ENCODE data around the gene MAP1S. TPM values are rescaled to one million over a fixed set of nuclear protein-coding genes. Genes with fewer than 3 reads are reported as not detected.
A peak's percentile ranks its signal among the peaks of the same experiment; 100 is the strongest.
"Not testable (repeated sequence)": the region's sequence is repeated elsewhere in the genome, so short reads cannot be mapped to it uniquely, and the experiment has no call there.

Gene MAP1S
- total RNA-seq, 2 experiments from 2014 or later = 61.0 to 62.2 TPM

- peaks cover 26% of the 10 kb centered on the region for H3K36me3 Mint-ChIP-seq
- H3K4me3 Mint-ChIP-seq = no peak overlapping the region
- no peak for DNase-seq
- H3K27me3 Mint-ChIP-seq = no peaks in the 10 kb centered on the region
- H3K9me3 Mint-ChIP-seq = no peaks in the 10 kb centered on the region
- H3K4me1 Mint-ChIP-seq = peaks cover 19% of the 10 kb centered on the region
- peak overlapping the region; percentile 38 for H3K27ac Mint-ChIP-seq
Measured at GRCh38 chr19:17778968-17779929, 60.0 kb downstream of the MAP1S start.

GRCh38 chr19:17780781-17781180, 61.5 kb downstream of the MAP1S start:
- H3K27ac Mint-ChIP-seq = no peak overlapping the region
- no peak for DNase-seq
- H3K9me3 Mint-ChIP-seq = no peaks in the 10 kb centered on the region
- peaks cover 15% of the 10 kb centered on the region for H3K4me1 Mint-ChIP-seq
- H3K27me3 Mint-ChIP-seq = no peaks in the 10 kb centered on the region
- H3K36me3 Mint-ChIP-seq = peaks cover 24% of the 10 kb centered on the region
- no peak overlapping the region for H3K4me3 Mint-ChIP-seq

GRCh38 chr19:17783721-17784120, 64.4 kb downstream of the MAP1S start:
- not testable (repeated sequence) for H3K27me3 Mint-ChIP-seq, H3K4me1 Mint-ChIP-seq, DNase-seq, H3K4me3 Mint-ChIP-seq, H3K9me3 Mint-ChIP-seq, H3K27ac Mint-ChIP-seq
- peaks cover 28% of the 10 kb centered on the region for H3K36me3 Mint-ChIP-seq

Other genes with a start within 250 kb of the MAP1S start
- gene SLC27A1, start 249.0 kb upstream of the MAP1S start, total RNA-seq = 1 to 10 TPM; 2.6 to 2.8 TPM
- gene PGLS, start 207.8 kb upstream of the MAP1S start, total RNA-seq = 10 to 100 TPM; 55.0 to 58.4 TPM
- gene COLGALT1, start 163.8 kb upstream of the MAP1S start, total RNA-seq = 10 to 100 TPM; 78.9 to 80.1 TPM
- gene UNC13A, start 31.1 kb upstream of the MAP1S start, total RNA-seq = under 1 TPM in 1 of 2 experiments, not detected in 1; 0.08 TPM
- gene FCHO1, start 32.0 kb downstream of the MAP1S start, total RNA-seq = 10 to 100 TPM; 35.8 to 38.7 TPM
- not detected for gene B3GNT3, start 75.7 kb downstream of the MAP1S start, total RNA-seq
- 1 to 10 TPM; 1.7 to 1.8 TPM for gene INSL3, start 102.0 kb downstream of the MAP1S start, total RNA-seq
- 10 to 100 TPM; 90.3 to 91.1 TPM for gene JAK3, start 128.5 kb downstream of the MAP1S start, total RNA-seq
- 1,000 to 10,000 TPM; 3,144 to 3,196 TPM for gene RPL18A, start 140.4 kb downstream of the MAP1S start, total RNA-seq
- gene SLC5A5, start 152.5 kb downstream of the MAP1S start, total RNA-seq = 1 to 10 TPM; 1.5 to 1.7 TPM
- 100 to 1,000 TPM; 159 to 160 TPM for gene CCDC124, start 213.5 kb downstream of the MAP1S start, total RNA-seq
- under 1 TPM in 1 of 2 experiments, not detected in 1; 0.34 TPM for gene KCNN1, start 247.6 kb downstream of the MAP1S start, total RNA-seq

Data from activated naive CD8-positive, alpha-beta T cell treated with anti-CD3 and anti-CD28 coated beads for 36 hours (primary cell).